GM21786 (cell line): ENCODE measurements around the gene CYBA.
A peak's percentile ranks its signal among the peaks of the same experiment; 100 is the strongest.

ENCODE experiments used
- ATAC-seq: cut with Tn5 transposase; IDR thresholded peaks from one replicate; pipeline ENCODE4 v1.9.1; 2021; ENCODE audit not compliant: unreplicated experiment

Gene CYBA

DNA sequence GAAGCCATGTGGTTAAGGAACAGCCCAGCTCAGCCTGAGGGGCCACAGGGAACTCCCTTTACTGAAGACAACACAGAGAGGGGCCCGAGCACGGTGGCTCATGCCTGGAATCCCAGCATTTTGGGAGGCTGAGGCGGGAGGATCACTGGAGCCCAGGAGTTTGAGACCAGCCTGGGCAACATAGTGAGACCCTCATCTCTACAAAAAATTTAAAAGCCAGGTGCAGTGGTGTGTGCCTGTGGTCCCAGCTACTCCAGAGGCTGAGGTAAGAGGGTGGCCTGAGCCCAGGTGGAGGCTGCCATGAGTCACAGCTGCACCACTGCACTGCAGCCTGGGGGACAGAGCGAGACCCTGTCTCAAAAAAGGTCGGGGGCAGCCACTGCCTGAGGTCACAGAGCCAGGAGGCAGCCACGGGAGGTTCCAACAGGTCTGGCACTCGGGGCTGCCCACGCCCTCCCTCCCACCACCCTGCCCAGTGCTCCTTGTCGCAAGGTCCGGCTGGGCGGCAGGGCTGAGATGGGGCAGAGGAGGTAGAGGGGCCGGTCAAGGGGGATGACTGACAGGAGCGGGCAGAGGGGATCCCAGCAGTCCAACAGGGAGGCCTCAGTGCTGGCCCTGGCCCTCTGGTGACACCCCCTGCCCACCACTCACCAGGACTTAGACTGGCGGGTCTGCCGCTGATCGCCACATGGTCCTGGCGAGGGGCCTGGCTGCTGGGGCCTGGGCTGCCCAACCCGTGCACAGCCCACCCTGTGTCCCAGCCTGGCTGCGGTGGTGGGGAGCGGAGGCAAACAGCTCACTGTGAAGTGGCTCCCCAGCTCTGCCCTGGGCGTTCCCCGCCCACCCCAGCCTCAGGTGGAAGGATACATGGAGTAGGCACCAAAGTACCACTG is 3.4 kb downstream of the CYBA start:
- no peak for ATAC-seq

DNA sequence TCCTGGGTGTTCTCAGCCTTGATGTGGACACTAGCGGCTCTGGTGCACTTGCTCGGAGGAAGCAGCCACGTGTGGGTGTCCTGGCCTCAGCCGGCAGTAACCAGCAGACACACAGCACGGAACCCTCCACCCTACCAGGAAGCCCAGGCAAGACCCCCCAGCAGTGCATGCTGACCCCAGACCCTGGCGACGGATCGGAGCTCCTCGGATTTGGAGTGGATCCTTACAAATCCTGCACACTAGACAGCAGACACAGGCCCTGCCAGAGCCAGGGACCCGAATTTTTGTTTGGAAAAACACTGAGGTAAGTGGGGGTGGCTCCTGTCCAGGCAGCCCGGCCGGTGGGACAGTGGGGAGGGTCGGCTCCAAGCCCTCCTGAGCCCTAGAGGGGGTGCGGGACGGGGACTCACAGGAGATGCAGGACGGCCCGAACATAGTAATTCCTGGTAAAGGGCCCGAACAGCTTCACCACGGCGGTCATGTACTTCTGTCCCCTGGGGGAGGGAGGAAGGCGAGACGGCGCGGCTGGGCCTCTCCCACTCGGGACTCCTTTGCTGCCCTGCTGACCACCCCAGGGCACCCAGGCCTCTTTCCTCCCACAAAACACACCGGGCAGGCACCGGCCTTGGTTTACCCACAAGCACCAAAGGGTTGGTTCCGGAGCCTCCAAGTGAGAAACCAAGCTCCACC is 4.4 kb downstream of the CYBA start:
- ATAC-seq, result no peak

DNA sequence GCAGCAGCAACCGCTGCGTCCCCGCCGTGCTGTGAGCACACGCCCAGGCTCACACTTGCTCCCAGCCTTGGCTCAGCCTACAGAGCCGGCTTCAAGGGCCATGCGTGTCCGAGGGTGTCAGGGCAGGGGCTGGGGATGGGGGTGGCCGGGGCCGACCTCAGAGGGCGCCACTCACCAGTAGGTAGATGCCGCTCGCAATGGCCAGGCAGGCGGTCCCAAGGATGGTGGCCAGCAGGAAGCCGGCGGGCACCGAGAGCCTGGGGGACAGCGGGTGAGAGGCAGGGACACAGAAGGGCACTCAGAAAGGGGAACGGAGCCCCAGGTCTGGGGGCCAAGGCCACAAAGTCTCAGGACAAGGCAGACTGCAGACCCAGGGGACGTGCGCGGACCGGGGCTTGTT is 4.9 kb downstream of the CYBA start:
- no peak for ATAC-seq

GRCh38 chr16:88645455-88645854 is 5.4 kb downstream of the CYBA start:
- ATAC-seq, result no peak

- no peak for ATAC-seq
Observed at GRCh38 chr16:88643644-88643932, 7.3 kb downstream of the CYBA start.

DNA sequence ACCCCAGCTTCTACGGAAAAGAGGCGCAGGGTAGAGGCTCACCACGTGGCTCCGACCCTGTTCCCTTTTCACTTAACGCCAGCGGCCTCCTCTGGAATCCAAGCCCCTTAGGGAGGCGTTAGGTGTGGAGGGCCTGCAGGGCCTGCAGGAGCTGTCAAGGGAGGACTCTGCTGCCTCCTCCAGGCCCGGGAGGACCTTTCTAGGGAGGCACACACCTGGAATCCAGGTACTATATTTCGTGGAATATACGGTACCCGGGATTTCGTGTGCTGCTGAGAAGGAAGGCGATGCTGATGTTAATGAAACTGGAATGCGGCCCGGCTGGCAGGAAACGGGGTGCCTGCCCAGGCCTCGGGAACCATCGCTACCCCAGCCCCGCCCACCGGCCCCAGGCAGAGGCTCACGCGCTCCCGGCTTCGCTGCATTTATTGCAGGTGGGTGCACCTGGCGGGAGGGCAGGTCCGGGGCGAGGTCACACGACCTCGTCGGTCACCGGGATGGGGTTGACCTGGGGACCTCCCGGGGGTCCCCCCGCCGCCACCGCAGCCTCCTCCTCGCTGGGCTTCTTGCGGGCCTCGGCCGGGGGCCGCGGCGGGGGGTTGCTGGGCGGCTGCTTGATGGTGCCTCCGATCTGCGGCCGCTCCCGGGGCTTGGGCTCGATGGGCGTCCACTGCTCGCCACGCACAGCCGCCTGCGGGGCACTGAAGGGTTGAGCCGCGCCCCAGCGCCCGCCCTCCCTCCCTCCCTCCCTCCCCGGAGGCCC is 7.8 kb downstream of the CYBA start:
- no peak for ATAC-seq

DNA sequence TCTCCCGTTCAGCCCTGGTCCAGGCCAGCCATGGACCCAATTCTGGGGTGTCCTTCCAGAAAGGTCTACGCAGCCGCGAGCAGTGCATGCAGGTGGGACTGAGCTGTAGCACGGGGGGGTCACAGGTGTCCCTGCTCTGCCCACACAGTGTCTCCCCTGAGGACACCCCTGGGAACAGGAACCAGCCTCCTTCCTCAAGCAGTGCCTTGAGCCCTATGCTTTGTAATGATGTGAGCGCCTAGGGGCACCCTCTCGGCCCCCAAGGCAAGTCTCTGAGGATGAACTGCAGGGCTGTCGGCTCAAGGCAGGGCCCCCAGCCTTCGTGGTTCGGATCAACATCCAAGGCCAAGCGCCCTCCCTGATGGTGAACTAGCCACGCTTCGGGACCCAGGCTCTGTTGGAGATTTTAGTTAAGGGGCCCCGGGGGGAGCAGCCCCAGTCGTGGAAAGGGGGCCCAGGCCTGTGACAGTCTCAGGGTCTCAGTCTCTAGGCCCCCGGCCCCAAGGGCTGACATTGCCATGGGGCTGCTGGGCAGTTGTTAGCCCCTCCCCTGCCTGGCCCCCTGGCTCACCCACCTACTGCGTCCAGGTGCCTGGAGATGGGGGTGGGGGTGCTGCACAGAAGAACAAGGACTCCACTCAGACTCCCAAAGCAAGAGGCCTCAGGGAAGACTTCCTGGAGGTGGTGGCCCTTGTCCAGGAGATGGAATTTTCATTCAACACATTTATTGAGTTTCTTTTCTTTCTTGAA is 10.2 kb downstream of the CYBA start:
- ATAC-seq, result no peak

GRCh38 chr16:88640039-88640495 is 10.8 kb downstream of the CYBA start:
- ATAC-seq, result no peak

- no peak for ATAC-seq
Observed at GRCh38 chr16:88639231-88640038, 11.4 kb downstream of the CYBA start.

DNA sequence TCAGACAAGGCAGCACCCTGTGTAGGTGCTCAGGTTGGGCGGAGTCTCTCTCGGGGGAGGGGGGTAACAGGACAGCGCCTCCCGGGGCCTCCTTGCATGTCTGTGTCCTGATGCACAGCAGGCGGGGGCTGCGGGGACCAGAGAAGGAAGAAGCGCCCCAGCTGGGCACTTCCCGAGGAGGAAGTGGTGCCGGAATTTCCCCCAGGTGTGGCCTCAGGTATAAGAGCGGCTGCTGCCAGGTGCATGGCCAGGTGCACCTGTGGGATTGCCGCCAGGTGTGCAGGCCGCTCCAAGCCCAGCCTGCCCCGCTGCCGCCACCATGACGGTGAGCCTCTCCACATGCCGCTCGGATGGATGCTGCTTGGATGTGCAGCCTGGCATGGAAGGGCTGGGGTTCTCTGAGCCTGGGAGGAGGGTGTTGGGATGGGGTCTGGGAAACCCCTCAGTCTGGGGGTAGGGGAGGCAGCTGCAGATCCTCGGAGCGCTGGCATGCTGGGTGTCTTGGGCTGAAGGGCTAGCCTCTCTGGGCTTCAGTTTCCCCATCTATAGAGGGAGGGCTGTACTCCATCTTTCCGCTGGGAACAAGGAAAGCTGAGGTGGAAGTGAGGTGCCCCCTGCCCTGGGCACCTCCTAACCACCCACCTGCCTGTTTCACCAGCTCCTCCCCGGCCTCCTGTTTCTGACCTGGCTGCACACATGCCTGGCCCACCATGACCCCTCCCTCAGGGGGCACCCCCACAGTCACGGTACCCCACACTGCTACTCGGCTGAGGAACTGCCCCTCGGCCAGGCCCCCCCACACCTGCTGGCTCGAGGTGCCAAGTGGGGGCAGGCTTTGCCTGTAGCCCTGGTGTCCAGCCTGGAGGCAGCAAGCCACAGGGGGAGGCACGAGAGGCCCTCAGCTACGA is 12.3 kb downstream of the CYBA start, which contains the start of gene IL17C:
Gene IL17C (plus strand): TSS at position 250 of the 908 bp plus-strand sequence. CDS start 70 bp downstream, at position 320.
- no peak for ATAC-seq

DNA sequence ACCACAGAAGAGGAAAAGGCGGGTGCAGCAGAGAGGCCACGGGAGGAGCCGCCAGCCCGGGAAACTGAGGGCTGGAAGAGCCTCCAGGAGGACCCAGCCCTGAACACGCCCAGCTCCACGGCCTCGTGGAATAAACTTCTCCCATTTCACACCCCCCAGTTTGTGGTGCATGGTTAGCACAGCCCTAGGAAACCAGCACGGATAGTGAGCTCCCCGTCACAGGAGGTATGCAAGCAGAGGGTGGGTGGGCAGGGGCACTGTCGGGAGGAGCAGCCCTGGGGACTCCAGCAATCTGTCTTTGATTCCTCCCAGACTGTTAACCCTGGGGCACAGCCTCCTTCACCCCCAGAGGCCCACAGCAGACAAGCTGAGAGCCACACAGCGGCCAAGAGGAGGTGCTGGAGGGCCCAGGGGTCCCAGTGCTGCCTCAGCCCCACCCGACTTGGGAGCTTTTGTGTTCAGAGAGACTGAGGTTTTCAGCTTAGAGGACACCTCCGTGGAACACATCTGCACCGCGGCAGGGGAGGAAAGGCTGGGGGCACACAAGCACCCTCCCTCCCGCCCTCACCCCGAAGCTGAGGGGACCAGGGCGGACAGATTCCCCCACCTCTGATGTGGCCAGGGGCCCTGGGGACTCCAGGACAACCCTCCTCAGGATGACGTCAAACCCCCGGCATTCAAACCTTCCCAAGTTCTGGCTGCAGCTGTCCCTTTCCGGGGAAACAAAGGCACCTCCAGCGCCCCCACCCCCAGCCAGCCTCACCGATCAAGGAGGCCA is 14.2 kb downstream of the CYBA start:
- ATAC-seq, result no peak

GRCh38 chr16:88635671-88636319 is 15.1 kb downstream of the CYBA start:
- ATAC-seq, result no peak

DNA sequence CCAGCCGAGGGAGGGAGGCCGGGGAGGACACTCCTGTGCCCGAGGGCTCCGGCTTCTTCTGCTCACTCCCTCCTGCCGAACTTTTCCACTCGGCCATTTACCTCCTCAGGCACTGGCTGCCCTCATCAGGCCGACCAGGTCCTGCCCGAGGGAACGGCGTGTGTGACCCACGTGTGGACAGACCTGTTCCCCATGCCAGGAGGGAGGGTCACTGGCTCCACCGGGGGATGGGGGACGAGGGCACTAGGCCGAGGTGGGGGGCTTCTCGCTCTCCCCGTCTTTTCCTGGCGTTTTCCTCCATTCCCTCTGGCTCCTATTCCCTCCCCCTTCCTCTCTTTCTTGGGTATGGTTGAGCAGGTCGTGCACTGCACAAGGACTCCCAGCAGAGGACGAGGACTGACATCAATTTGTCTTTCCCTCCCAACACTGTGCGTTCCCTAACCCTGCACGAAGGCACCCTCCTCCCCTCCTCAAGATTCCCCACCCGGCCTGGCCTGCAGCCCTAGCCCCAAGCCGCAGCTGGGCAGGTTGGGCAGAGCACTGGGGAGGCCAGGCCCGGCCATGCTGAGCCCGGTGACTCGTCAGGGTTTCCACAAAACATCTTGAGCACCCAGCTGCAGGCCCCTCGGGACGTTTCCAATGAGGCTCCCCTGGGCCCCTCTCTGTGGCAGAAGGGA is 15.7 kb downstream of the CYBA start:
- no peak for ATAC-seq

DNA sequence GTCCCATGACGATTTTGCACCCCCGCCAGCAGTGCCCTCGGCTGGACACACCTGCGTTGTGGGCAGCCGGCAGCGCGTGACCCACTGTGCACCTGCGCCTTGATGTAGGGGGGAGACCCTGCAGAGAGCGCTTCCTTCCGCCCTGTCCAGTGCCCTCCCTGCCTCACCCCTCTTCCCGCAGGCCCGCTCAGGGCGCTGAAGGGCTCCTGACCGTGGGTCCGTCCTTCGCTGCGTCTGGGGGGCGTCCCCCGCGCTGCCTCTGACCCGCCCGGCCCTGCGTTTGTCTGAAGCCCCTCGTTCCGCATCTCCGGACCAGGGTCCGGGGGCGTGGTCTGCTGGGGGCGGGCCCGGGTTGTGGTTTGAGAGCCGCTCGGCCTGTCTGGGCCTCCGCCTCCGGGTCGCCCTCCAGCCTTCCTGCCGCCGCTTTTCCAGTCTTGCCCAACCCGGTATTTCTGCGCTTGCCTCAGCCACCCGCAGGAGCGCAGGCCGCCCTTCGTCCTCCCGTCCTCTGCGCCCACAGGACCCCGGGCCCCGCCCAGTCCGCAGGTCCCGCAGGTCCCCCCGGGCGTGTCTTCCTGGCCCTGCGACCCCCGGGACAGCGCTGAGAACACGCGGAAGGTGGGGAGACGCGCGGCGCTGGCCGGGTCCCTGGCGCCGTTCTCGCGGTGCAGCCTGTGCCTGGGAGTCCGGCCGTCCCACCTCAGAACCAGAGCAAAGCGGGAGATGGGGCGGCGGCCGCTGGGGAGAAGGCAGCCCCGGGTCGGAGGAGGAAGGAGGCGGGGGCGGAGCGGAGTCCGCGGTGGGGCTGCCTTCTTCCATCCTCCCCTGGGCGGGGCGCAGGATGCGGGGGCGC is 16.5 kb downstream of the CYBA start:
- peak; percentile 52 for ATAC-seq

GRCh38 chr16:88633684-88634140 is 17.1 kb downstream of the CYBA start:
- ATAC-seq, result peak; percentile 42

GRCh38 chr16:88632587-88632930 is 18.3 kb downstream of the CYBA start:
- ATAC-seq, result no peak
